ENCODE results near the gene CFLAR.

The CFLAR gene

DNA sequence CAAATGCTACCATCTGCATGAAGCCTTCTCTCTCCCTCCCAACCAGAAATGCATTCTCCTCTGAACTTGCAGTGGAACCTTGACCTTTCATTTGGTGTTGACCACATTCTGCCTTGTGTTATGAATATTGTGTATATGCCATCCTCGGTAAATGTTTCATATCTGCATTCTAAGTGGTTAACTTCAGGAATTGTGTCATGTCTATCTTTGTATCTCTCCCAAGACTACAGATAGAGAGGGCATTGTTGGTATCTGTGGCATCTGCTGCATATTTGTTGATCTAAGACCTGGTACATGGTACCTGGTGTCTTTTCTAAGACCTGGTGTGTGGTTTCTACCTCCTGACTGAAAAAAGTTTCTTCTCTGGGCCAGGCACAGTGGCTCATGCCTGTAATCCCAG, 101.0 kb downstream of the CFLAR start:
- H3K4me3 ChIP-seq (ENCODE audit: low read depth, low read length), result no peak overlapping the region
- no peak for DNase-seq (ENCODE audit: low read depth)
- TF ChIP-seq CTCF (conservative IDR thresholded peaks at IDR 0.05; ENCODE audit: low read depth, low read length), result no peak

DNA sequence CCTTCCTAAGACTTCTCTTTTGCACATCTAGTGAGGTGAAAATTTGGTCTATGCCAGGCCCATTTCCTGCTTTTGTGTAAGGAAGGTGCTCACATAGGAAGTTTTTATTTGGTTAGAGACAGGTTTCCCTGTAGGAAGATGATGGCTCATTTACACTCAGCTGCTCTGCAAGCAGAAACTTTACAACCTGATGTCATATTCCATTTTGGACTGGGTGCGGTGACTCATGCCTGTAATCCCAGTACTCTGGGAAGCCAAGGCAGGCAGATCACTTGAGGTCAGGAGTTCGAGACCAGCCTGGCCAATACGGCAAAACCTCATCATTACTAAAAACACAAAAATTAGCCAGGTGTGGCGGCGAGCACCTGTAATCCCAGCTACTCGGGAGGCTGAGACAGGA, 102.8 kb downstream of the CFLAR start:
- no peak overlapping the region for H3K4me3 ChIP-seq (ENCODE audit: low read depth, low read length)
- no peak for DNase-seq (ENCODE audit: low read depth)
- no peak for TF ChIP-seq CTCF (conservative IDR thresholded peaks at IDR 0.05; ENCODE audit: low read depth, low read length)

- TF ChIP-seq CTCF (conservative IDR thresholded peaks at IDR 0.05; ENCODE audit: low read depth, low read length), result no peak
- H3K4me3 ChIP-seq (ENCODE audit: low read depth, low read length), result no peak overlapping the region
These were observed 103.5 kb downstream of the CFLAR start for GRCh38 chr2:201219328-201220096.

GRCh38 chr2:201220102-201220570, 104.2 kb downstream of the CFLAR start:
- no peak for TF ChIP-seq CTCF (conservative IDR thresholded peaks at IDR 0.05; ENCODE audit: low read depth, low read length)
- no peak overlapping the region for H3K4me3 ChIP-seq (ENCODE audit: low read depth, low read length)
- DNase-seq (ENCODE audit: low read depth), result no peak

More at GRCh38 chr2:201219328-201220096, 103.5 kb downstream of the CFLAR start:
- DNase-seq (ENCODE audit: low read depth), result no peak

DNA sequence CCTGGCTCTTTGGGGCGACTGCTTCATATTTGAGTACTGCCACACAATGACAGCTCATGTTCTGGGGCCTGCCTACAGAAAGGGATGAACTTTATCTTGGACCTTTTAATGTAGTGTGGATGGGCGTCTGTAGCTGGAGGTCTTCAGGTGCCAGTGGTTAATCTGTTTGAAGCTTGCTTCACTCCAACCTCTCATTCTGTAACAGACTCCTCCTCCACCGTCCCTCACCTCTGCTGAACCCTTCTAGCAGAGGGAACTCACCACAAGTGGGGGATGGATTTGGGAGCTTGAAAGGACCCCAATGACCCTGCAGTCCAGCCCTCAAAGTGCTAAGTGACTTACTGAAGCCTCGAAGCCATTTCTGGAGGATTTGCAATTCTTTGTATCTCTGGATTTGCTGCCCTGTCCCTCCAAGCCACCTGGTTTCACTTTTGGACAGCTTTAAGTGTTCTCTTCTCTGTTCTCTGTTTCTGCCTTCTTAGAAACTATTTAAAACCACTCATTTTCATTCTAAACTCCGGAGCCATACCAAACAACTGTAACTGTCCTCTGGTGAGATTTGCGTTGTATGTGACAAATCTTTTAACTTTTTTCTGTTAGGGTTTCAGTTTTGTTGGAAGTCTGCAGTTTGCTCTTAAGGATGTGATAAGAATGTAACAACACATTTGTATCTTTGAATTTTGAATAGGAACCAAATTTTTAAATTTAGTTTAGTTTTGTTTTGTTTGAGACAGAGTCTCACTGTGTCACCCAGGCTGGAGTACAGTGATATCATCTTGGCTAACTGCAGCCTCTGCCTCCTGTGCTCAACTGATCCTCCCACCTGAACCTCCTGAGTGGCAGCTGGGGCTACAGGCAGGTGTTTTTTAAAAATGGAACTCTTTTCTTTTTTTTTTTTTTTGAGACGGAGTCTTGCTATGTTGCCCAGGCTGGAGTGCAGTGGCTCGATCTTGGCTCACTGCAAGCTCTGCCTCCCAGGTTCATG, 107.4 kb downstream of the CFLAR start:
- no peak for TF ChIP-seq CTCF (conservative IDR thresholded peaks at IDR 0.05; ENCODE audit: low read depth, low read length)
- DNase-seq (ENCODE audit: low read depth), result no peak
- no peak overlapping the region for H3K4me3 ChIP-seq (ENCODE audit: low read depth, low read length)

Data from choroid plexus epithelial cell (primary cell).